Erythroblast (primary cell): ENCODE measurements around the gene NEK2.

Experiments
- GATA1 ChIP-seq: IDR thresholded peaks from 2 replicates; pipeline ENCODE4 v1.6.1; 2011; ENCODE audit warnings: low read depth, mild to moderate bottlenecking, control low read depth, low read length, moderate library complexity
- POLR2A ChIP-seq: IDR thresholded peaks from 2 replicates; pipeline ENCODE4 v1.6.1; 2011; ENCODE audit warnings: mild to moderate bottlenecking, low read length

- TF ChIP-seq POLR2A (no peak), GATA1 (no peak)
Measured at GRCh38 chr1:211722277-211723175, 47.1 kb upstream of the NEK2 start.
